Neural cell (in vitro differentiated cells): ENCODE measurements around the gene NLRP11. TPM values are rescaled to one million over a fixed set of nuclear protein-coding genes. Genes with fewer than 3 reads are reported as not detected.

ENCODE experiments used
- H2AFZ ChIP-seq: fragments of 200-600, 300-800 bp; sonication (generic), shearing (Covaris generic); 2 replicates; pipeline ENCODE4 v1.6.0; 2014; ENCODE audit warnings: low read depth, mild to moderate bottlenecking, antibody characterized with exemption, low read length, moderate library complexity
- H3F3A ChIP-seq: fragments of 200-600 bp; shearing (Covaris generic); 2 replicates; pipeline ENCODE4 v1.6.1; 2016; ENCODE audit warnings: mild to moderate bottlenecking, moderate library complexity, mixed read lengths, antibody characterized with exemption, low read length; ENCODE audit not compliant: insufficient read depth, poor library complexity, severe bottlenecking
- H3K27ac ChIP-seq: fragments of 200-600, 300-800 bp; sonication (generic), shearing (Covaris generic); 2 replicates; pipeline ENCODE4 v1.5.1; 2014; ENCODE audit warnings: mild to moderate bottlenecking, low read length, moderate library complexity
- H3K27me3 ChIP-seq: fragments of 300-800, 200-600 bp; sonication (generic), shearing (Covaris generic); 2 replicates; pipeline ENCODE4 v1.6.0; 2014; ENCODE audit warnings: mild to moderate bottlenecking, low read depth, low read length, moderate library complexity; ENCODE audit not compliant: insufficient read depth
- H3K36me3 ChIP-seq: fragments of 300-800, 200-600 bp; sonication (generic), shearing (Covaris generic); 2 replicates; pipeline ENCODE4 v1.5.1; 2014; ENCODE audit warnings: mild to moderate bottlenecking, antibody characterized with exemption, low read length, moderate library complexity; ENCODE audit not compliant: insufficient read depth
- H3K4me2 ChIP-seq: fragments of 300-800, 200-600 bp; sonication (generic), shearing (Covaris generic); 2 replicates; pipeline ENCODE4 v1.6.0; 2014; ENCODE audit warnings: mild to moderate bottlenecking, low read length
- H3K4me3 ChIP-seq: fragments of 300-800, 200-600 bp; sonication (generic), shearing (Covaris generic); 2 replicates; pipeline ENCODE4 v1.5.1; 2014; ENCODE audit warnings: mild to moderate bottlenecking, low read length, moderate library complexity
- H3K79me2 ChIP-seq: fragments of 200-600 bp; shearing (Covaris generic); replicated peaks from 2 replicates; pipeline ENCODE4 v1.6.0; 2014; ENCODE audit warnings: mild to moderate bottlenecking, low read length, moderate library complexity; ENCODE audit not compliant: insufficient read depth
- H3K9ac ChIP-seq: fragments of 300-800, 200-600 bp; sonication (generic), shearing (Covaris generic); 2 replicates; pipeline ENCODE4 v1.6.1; 2016; ENCODE audit warnings: mild to moderate bottlenecking, low read length, mixed read lengths
- H3K9me2 ChIP-seq: fragments of 200-600 bp; shearing (Covaris generic); 2 replicates; pipeline ENCODE4 v1.6.1; 2016; ENCODE audit warnings: mild to moderate bottlenecking, low read length, mixed read lengths; ENCODE audit not compliant: insufficient read depth
- H3K9me3 ChIP-seq: fragments of 200-600, 300-800 bp; sonication (generic), shearing (Covaris generic); 2 replicates; pipeline ENCODE4 v1.6.1; 2016; ENCODE audit warnings: mild to moderate bottlenecking, mixed run types, low read length, moderate library complexity, mixed read lengths
- H4K20me1 ChIP-seq: fragments of 200-600 bp; shearing (Covaris generic); 2 replicates; pipeline ENCODE4 v1.6.1; 2016; ENCODE audit warnings: mild to moderate bottlenecking, mixed run types; ENCODE audit not compliant: insufficient read depth
- CTCF ChIP-seq: fragments of 450-650 bp; IDR thresholded peaks from 2 replicates; pipeline ENCODE4 v1.5.1; 2014; ENCODE audit warnings: antibody characterized with exemption, mild to moderate bottlenecking, moderate library complexity; ENCODE audit not compliant: poor library complexity, severe bottlenecking
- EP300 ChIP-seq: fragments of 450-650 bp; conservative IDR thresholded peaks from 2 replicates; pipeline ENCODE4 v1.6.1; 2014; ENCODE audit warnings: antibody characterized with exemption, mild to moderate bottlenecking, moderate library complexity; ENCODE audit not compliant: poor library complexity, severe bottlenecking
- EZH2 ChIP-seq: fragments of 200-600, 300-800 bp; shearing (Covaris generic), sonication (generic); IDR thresholded peaks from 2 replicates; pipeline ENCODE4 v1.6.1; 2014; ENCODE audit warnings: antibody characterized with exemption, low read length, borderline replicate concordance, mild to moderate bottlenecking; ENCODE audit not compliant: insufficient read depth, poor library complexity, severe bottlenecking
- MXI1 ChIP-seq: fragments of 450-650 bp; conservative IDR thresholded peaks from 2 replicates; pipeline ENCODE4 v1.6.1; 2014; ENCODE audit warnings: antibody characterized with exemption, mild to moderate bottlenecking; ENCODE audit not compliant: poor library complexity, severe bottlenecking
- POLR2AphosphoS5 ChIP-seq: IDR thresholded peaks from 2 replicates; pipeline ENCODE4 v1.6.1; 2012
- RAD21 ChIP-seq: fragments of 450-650 bp; conservative IDR thresholded peaks from 2 replicates; pipeline ENCODE4 v1.6.1; 2014; ENCODE audit warnings: antibody characterized with exemption, mild to moderate bottlenecking, moderate library complexity
- REST ChIP-seq: IDR thresholded peaks from 2 replicates; pipeline ENCODE4 v1.6.1; 2012; ENCODE audit warnings: borderline replicate concordance
- SMC3 ChIP-seq: fragments of 450-650 bp; conservative IDR thresholded peaks from 2 replicates; pipeline ENCODE4 v1.6.1; 2014; ENCODE audit warnings: antibody characterized with exemption, mild to moderate bottlenecking, moderate library complexity; ENCODE audit not compliant: poor library complexity
- TAF1 ChIP-seq: IDR thresholded peaks from 2 replicates; pipeline ENCODE4 v1.6.1; 2012; ENCODE audit warnings: low read depth
- polyA minus RNA-seq: library from RNA; depleted of rRNA, polyadenylated mRNA; stranded (reverse); fragments of >200 nt; gene quantifications from 2 replicates; pipeline ENCODE4 v1.2.3, GENCODE V29; 2014
- polyA plus RNA-seq: library from polyadenylated mRNA; depleted of rRNA; stranded (reverse); fragments of >200 nt; gene quantifications from 2 replicates; pipeline ENCODE4 v1.2.3, GENCODE V29; 2014

The NLRP11 gene
- polyA plus RNA-seq (not detected in 2 replicates), polyA minus RNA-seq (not detected in 2 replicates)

- no peaks in the 10 kb centered on the region for H3K79me2 ChIP-seq
- H3K9me3 ChIP-seq = no peaks in the 10 kb centered on the region
- no peak for TF ChIP-seq REST
- TF ChIP-seq EP300 = no peak
- no peak for TF ChIP-seq MXI1
- TF ChIP-seq EZH2 = no peak
- TF ChIP-seq CTCF = no peak
- no peak for TF ChIP-seq TAF1
- no peak for TF ChIP-seq POLR2AphosphoS5
- no peak for TF ChIP-seq RAD21
- TF ChIP-seq SMC3 = no peak
These were observed at the start of gene NLRP11 for GRCh38 chr19:55831846-55832245. TSS of gene NLRP11 (minus strand) at chr19:55831999. CDS start at chr19:55818174, 13,825 bp downstream.

GRCh38 chr19:55877211-55877610 is 45.4 kb upstream of the NLRP11 start:
- no peak for TF ChIP-seq POLR2AphosphoS5
- no peak for TF ChIP-seq REST
- no peak for TF ChIP-seq MXI1
- no peak for TF ChIP-seq EP300
- no peak for TF ChIP-seq RAD21
- no peak for TF ChIP-seq TAF1
- no peak for TF ChIP-seq EZH2
- no peak for TF ChIP-seq CTCF
- TF ChIP-seq SMC3 = no peak
- no peaks in the 10 kb centered on the region for H3K79me2 ChIP-seq
- peaks cover 4% of the 10 kb centered on the region for H3K9me3 ChIP-seq
- H3K4me2 ChIP-seq = no peak overlapping the region
- no peaks in the 10 kb centered on the region for H3K27me3 ChIP-seq
- H3K36me3 ChIP-seq = no peaks in the 10 kb centered on the region
- H3K27ac ChIP-seq = no peak overlapping the region
- H3F3A ChIP-seq = no peaks in the 10 kb centered on the region
- no peak overlapping the region for H3K9ac ChIP-seq
- H4K20me1 ChIP-seq = no peaks in the 10 kb centered on the region
- H3K9me2 ChIP-seq = no peaks in the 10 kb centered on the region
- H2AFZ ChIP-seq = no peak overlapping the region
- no peak overlapping the region for H3K4me3 ChIP-seq

More at GRCh38 chr19:55831846-55832245, at the start of gene NLRP11:
- no peak within 1 kb of the TSS for H3K9ac ChIP-seq
- no peaks in the 10 kb centered on the region for H3F3A ChIP-seq
- no peaks in the 10 kb centered on the region for H4K20me1 ChIP-seq
- no peak within 1 kb of the TSS for H3K4me3 ChIP-seq
- no peaks in the 10 kb centered on the region for H3K36me3 ChIP-seq
- no peaks in the 10 kb centered on the region for H3K27me3 ChIP-seq
- no peaks in the 10 kb centered on the region for H3K9me2 ChIP-seq
- H3K4me2 ChIP-seq = no peak within 1 kb of the TSS
- H2AFZ ChIP-seq = no peak within 1 kb of the TSS
- H3K27ac ChIP-seq = no peak within 1 kb of the TSS
